Stimulated activated CD8-positive, alpha-beta memory T cell treated with anti-CD3 and anti-CD28 coated beads, Interleukin-15, amount 100 ng/mL, for 4 hours (primary cell): ENCODE measurements around the gene SORT1.
"Not testable (repeated sequence)": the region's sequence is repeated elsewhere in the genome, so short reads cannot be mapped to it uniquely, and the experiment has no call there.

Source experiments
- DNase-seq, 2 donors: peaks; one replicate each; pipeline ENCODE4 v3.0.0-alpha.2; 2020; ENCODE audit warnings: low read depth in 2 of 2

The SORT1 gene

GRCh38 chr1:109397581-109398342 is at the start of gene SORT1:
Gene SORT1 (minus strand): TSS chr1:109397918. CDS start chr1:109397892, 26 bp downstream.
- peak; percentile 12 to 34 for DNase-seq

- DNase-seq, result not testable (repeated sequence)
Measured at GRCh38 chr1:109445949-109446695, 48.4 kb upstream of the SORT1 start.

- no peak for DNase-seq
Measured at GRCh38 chr1:109444346-109444745, 46.6 kb upstream of the SORT1 start.

- DNase-seq, result no peak
Measured at GRCh38 chr1:109443476-109443875, 45.8 kb upstream of the SORT1 start.

- no peak for DNase-seq
Measured at GRCh38 chr1:109441069-109441468, 43.4 kb upstream of the SORT1 start.

- no peak for DNase-seq
Measured at GRCh38 chr1:109438798-109439297, 41.1 kb upstream of the SORT1 start.

GRCh38 chr1:109434484-109434883 is 36.8 kb upstream of the SORT1 start:
- DNase-seq, result no peak

- DNase-seq, result no peak
Measured at GRCh38 chr1:109433322-109433721, 35.6 kb upstream of the SORT1 start.

- DNase-seq, result no peak
Measured at GRCh38 chr1:109432336-109432735, 34.6 kb upstream of the SORT1 start.

- no peak for DNase-seq
Measured at GRCh38 chr1:109427171-109427467, 29.4 kb upstream of the SORT1 start.

- DNase-seq, result peak; percentile 89 to 95
Measured at GRCh38 chr1:109426281-109427170, 28.8 kb upstream of the SORT1 start, which contains the start of gene PSMA5. Gene PSMA5 (minus strand): TSS chr1:109426448. CDS start chr1:109426330, 118 bp downstream.

GRCh38 chr1:109425391-109426280 is 27.9 kb upstream of the SORT1 start:
- DNase-seq, result peak in 1 of 2 donors; percentile 30

GRCh38 chr1:109423498-109423897 is 25.8 kb upstream of the SORT1 start:
- no peak for DNase-seq

- DNase-seq, result no peak
Measured at GRCh38 chr1:109412551-109412950, 14.8 kb upstream of the SORT1 start.

- no peak for DNase-seq
Measured at GRCh38 chr1:109404838-109405237, 7.1 kb upstream of the SORT1 start.

- DNase-seq, result no peak
Measured at GRCh38 chr1:109402025-109402424, 4.3 kb upstream of the SORT1 start.

GRCh38 chr1:109400035-109400655 is 2.4 kb upstream of the SORT1 start:
- DNase-seq, result no peak

- DNase-seq, result no peak
Measured at GRCh38 chr1:109399326-109399957, 1.7 kb upstream of the SORT1 start.

GRCh38 chr1:109398343-109399225 is 866 bp upstream of the SORT1 start:
- DNase-seq, result no peak
